HG03558 (cell line): ENCODE results near the gene TTC7B.

Experiments
- ATAC-seq: cut with Tn5 transposase; IDR thresholded peaks from one replicate; pipeline ENCODE4 v1.9.1; 2021; ENCODE audit warnings: moderate number of reproducible peaks; ENCODE audit not compliant: unreplicated experiment; ENCODE audit errors: extremely low read depth

Gene TTC7B

DNA sequence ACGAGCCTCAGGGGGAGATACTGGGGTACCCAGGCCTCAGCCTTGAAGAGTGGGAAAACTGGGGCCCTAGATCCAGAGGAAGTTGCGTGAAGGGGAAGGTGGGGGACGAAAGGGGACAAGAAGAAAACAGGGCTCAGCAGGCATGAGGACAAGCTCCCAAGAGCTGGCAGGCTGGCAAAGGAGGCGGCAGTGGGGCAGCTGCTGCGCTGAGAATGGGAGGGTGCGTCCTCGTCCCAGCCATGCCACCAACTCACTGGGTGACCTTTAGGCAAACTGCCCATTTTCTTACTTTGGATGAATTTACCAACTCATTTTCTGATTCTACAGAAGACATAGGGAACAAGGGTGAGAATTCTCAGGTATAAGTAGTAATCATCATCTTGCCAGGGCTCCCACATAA, 133.6 kb downstream of the TTC7B start:
- ATAC-seq, result no peak

- no peak for ATAC-seq
Observed at GRCh38 chr14:90681929-90682328, 134.3 kb downstream of the TTC7B start.

- no peak for ATAC-seq
Observed at GRCh38 chr14:90678846-90679362, 137.3 kb downstream of the TTC7B start.

GRCh38 chr14:90678420-90678819, 137.8 kb downstream of the TTC7B start:
- no peak for ATAC-seq

DNA sequence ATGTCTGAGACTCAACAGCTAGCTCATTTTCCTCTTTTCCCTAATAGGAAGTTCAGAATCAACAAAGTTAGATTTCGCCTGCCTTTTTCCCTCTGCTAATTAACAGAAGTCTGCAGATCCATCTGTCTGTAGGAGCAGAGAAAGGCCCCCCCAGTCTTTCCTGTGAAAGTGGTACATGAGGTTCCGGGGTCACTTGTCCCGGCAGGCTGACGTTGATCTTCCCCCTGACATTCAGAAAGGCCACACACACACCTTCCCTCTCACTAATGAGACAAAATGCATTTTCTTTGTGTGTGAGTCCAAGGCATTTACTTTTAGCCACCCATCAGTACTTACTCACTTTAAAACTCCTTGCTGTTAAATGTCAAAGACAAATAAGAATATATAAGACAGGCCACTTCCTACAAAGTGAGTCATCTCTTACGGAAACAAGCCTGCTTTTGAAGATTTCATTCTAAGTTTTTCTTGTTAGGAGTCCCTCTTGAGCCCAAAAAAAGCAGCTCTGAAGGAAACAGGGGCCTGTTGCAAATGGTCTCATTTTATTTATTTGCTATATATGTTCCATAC, 138.7 kb downstream of the TTC7B start:
- ATAC-seq, result no peak

- no peak for ATAC-seq
Observed at GRCh38 chr14:90676912-90677311, 139.3 kb downstream of the TTC7B start.

- no peak for ATAC-seq
Observed at GRCh38 chr14:90676356-90676755, 139.9 kb downstream of the TTC7B start.

DNA sequence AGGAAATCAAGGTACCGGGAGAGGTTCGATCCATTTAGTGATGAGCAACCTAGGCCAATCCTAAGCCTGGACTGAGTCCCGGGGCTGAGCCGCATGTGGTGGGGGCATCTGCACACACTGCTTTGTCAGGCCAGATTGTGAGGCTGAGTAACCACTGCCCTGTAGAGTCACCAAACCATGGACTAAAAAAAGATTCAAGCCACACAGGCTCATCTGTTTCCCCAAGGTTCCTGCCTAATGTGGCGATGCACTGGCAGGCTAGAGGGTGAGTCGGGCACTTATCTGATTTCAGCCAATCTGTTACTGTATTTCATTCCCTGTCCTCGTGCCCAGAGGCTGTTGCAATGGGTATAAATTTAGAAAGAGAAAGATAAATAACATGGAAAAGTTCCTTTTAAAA, 140.8 kb downstream of the TTC7B start:
- no peak for ATAC-seq

DNA sequence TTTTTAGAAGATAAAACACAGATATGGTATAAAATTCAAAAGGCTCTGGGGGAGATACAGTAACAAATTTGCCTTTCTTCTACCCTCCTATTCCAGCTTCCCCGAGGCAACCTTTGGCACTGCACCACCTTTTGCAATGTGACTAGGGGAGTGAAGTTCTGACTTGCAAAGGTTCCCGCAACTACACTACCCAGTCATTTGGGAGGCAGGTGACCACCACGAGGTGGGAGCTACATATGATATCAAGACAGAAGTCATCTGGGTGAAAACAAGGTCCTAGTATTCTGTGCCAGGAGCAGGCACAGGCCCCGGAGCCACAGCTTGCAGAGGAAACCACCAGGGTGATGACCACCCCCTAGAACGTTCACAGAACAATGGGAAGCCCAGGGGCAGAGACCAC, 141.5 kb downstream of the TTC7B start:
- ATAC-seq, result no peak

DNA sequence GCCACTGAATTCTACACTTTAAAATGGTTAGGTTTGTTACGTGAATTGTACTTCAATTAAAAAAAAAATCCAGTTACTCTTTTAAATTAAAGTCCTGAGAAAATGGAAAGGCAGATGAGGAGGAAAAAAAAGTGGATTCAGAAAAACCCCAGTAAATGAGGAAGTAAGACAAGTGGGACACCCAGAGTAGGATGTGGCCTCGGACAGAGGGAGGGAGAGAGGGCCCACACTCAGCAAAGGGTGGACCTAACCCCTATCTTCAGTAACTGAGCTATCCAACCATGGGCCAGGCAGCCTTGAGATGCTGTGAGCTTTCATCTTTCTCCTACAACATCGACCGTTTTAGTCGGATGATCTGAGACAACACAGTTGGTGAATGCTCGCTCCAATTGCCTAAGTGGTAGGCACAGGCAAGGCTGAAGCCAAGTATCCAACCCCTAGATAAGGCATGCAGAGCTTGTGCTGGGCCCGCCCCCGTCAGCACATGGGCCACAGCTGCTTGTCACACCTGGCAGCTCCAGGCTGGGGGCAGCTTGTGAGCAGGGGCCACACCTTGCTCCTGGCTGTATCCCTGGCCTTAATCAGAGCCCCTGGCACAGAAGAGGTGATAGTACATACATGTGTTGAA, 142.1 kb downstream of the TTC7B start:
- ATAC-seq, result no peak

- ATAC-seq, result no peak
Observed at GRCh38 chr14:90671382-90672234, 144.6 kb downstream of the TTC7B start.

GRCh38 chr14:90669731-90670130, 146.5 kb downstream of the TTC7B start:
- no peak for ATAC-seq

DNA sequence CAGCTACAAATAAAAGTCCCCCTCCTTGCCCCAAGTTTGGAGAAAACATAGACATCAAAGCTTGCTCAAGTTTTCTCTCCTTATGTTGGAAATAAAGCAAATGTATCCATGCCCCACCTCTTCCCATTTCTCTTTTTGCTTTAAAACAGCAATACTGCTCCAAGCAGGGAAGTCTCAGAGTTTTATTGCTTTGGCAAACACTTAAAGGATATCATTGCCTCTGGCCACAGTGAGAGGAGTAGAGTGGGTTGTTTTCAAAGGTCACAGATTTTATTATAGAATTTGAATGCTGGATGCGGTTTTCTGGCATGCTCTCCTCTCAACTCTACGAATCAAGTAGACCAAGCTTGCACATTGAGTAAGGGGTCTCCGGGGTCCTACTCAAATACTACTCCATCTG, 149.7 kb downstream of the TTC7B start:
- ATAC-seq, result no peak

- no peak for ATAC-seq
Observed at GRCh38 chr14:90665321-90666000, 150.8 kb downstream of the TTC7B start.

DNA sequence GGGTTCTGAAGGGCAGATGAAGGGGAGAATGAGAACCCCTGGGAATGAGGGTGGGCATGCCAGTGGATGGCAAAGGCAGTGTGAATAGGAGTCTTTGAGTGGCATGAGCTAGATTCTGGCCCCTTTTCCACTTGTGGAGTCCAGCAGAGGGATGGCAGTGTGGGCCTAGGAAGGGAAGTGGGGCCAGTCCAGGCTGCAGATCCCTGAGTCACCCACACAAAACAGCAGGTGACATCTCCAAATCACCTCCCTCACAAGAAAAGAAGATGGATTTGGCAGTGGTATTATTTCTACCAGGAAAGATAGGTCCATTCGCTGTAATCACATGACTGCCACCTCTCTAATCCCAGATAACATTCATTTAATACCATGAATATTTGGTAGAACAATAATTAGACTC, 151.3 kb downstream of the TTC7B start:
- ATAC-seq, result no peak

- ATAC-seq, result no peak
Observed at GRCh38 chr14:90663680-90664079, 152.6 kb downstream of the TTC7B start.

DNA sequence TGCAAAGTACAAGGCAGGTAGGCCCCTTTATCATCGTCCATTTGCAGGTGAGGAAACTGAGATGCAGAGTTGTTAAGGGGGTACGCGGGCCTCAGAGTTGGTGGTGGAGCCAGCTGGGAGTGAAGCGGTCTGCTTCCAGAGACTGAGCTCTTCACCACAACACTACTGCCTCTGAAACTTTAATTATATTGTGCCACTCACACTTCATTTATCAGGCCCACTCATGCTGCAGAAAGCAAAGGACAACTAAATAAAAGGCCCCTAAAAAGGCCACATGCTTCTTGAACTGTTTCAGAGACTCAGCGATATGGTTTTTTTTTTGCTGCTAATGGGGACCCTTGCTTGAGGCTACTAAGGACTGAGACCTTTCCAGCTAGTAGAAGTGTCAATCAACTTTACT, 153.1 kb downstream of the TTC7B start:
- ATAC-seq, result no peak

GRCh38 chr14:90661866-90662265, 154.4 kb downstream of the TTC7B start:
- ATAC-seq, result no peak

GRCh38 chr14:90660865-90661570, 155.2 kb downstream of the TTC7B start:
- no peak for ATAC-seq

GRCh38 chr14:90659156-90659555, 157.1 kb downstream of the TTC7B start:
- no peak for ATAC-seq
